ENCODE results near the gene LMCD1.

Gene LMCD1

DNA sequence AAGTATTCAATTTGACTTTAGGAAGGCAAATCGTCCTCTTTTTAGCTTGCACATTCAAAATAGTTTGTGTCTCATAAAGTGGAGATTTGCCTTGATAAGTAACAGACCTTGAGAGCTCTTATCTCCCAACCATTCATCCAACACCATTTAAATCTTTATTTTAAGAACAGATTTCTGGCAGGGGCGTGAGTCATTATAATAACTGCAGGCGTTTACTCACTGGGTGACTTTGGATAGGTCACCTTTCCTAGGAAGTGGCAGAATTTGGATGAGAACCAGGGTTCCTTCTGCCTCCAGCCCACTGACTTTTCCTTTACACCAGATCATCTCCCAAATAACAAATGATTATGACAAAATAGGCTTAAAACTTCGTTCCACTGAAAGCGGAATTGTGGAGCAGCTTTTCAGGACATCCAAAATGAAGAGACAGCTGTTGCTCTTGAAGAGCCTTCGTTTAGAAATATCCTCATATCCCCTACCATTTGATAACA lies 5.0 kb downstream of the LMCD1 start:
- no peak for DNase-seq (ENCODE audit: low read depth)

DNA sequence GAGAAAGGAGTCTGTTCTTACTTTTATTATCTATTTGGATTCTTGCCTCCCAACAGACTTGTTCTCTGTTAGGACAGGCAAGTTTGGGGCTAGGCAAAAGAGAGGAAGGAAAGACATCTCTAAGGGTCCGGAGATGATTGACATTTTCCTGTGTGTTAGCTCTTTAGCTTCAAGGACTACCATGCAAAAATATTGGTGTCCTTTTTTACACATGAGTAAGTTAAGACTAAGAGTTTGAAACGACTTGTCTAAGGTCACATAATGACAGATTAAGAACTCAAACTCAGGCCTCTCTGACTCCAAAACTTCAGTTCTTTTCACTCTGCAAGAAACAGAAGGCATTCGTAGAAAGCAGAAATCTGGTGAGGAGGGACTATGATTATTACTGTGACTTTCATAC lies 5.9 kb downstream of the LMCD1 start:
- no peak for DNase-seq (ENCODE audit: low read depth)

- no peak for DNase-seq (ENCODE audit: low read depth)
These were observed 8.3 kb downstream of the LMCD1 start for GRCh38 chr3:8509961-8510360.

GRCh38 chr3:8512234-8512633 lies 10.6 kb downstream of the LMCD1 start:
- DNase-seq (ENCODE audit: low read depth), result no peak

DNA sequence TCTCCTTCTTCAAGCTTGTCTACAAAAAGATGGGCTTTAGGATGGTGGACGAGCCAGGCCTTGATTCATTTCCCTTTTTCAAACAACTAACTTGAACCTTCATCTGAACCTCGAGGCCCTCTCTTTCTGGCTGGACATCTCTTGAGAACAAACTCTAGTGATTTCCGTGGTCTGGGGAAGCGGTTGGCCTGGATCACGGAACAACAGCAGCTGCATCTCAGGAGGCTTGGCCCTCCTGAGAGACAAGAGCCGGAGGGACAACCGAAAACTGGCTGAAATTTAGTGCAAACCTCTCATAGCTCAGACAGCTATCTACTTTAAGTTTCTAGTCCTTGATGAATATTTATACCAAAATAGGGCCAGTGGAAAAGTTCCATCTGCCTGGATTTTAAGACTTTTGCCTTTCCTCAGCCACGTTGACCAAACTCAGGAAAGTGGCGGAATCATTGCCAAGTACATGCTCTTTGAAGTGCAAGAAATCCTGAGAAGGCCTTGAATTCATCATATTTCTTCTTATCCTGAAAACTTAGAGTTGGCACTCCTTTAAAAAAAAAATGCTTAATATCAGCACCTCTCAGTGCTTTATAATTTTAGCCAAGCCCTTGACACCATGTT lies 14.5 kb downstream of the LMCD1 start:
- no peak for DNase-seq (ENCODE audit: low read depth)

GRCh38 chr3:8516783-8517182 lies 15.2 kb downstream of the LMCD1 start:
- DNase-seq (ENCODE audit: low read depth), result no peak

GRCh38 chr3:8517487-8517886 lies 15.9 kb downstream of the LMCD1 start:
- no peak for DNase-seq (ENCODE audit: low read depth)

GRCh38 chr3:8518138-8518537 lies 16.5 kb downstream of the LMCD1 start:
- no peak for DNase-seq (ENCODE audit: low read depth)

DNA sequence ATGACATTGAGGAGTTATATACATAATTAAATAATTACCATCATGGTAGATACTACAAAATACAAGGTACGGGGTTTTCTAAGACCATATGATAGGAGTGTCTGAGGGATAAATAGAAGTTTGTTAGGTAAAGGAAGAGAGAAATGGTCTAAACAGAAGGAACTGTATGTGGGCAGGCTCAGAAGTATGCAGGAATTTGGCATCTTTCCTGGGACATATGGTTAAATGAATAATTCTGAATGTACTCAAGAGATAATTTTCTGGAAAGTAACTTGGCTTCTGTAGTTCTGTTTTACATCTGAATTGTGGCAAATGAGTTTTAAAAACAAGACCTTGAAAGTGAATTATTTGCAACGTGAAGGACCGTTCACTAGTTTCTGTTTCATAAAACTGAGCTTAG lies 17.5 kb downstream of the LMCD1 start:
- DNase-seq (ENCODE audit: low read depth), result no peak

DNA sequence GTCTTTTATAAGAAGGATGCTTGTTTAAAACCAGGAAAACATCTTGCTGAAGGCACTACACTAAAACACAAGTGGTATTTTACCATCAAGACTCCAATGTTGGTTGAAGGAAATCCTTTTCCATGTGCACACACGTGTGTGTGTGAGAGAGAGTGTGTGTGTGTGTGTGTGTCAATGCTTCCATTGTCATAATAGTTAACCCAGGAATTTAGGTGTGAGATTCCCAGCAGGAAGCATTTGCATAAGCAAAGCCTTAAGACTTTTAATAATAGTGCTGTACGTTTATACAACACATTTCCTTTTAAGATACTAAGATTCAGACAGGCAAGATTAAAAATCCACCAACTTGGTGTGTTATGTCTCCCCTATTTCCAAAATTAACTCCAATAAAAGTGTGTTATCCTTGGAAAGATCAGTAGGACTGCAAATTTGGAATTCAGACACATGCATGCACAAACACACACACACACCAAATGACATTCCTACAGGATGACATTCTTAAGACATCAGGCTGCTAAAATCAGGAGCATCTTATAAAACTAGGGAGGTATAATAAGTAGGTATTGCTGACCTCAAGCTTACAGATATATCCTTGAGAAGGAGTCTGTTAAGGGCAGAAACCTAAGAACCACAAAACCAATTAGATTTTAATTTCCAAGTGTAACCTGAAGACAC lies 18.3 kb downstream of the LMCD1 start:
- no peak for DNase-seq (ENCODE audit: low read depth)

DNA sequence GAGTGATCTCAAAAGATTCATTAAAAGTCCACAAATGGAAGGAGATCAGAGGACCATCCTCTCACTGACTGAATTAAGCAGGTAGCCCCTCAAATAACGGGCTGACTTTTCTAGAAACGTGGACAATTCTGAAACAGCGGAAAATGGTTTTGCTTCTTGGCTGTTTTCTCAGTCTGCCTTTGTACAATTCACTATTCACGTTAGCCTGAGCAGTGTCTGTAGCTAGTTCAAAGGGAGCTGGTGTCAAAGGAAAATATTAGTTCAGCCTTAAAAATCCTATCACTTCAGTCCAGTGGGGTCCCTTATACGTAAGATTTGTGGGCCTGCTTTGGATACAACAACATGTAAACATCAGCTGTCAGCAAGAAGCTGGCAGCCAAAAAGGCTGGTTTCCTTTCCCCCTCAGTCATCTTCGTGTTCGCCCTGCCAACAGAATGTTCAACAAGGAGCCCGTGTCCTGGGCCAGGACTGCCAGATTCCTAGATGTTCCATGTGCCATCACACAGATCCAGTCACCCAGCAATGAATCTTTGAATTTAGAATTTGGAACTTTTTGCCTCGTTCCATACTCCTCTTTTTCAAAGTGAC lies 19.3 kb downstream of the LMCD1 start:
- no peak for DNase-seq (ENCODE audit: low read depth)

DNA sequence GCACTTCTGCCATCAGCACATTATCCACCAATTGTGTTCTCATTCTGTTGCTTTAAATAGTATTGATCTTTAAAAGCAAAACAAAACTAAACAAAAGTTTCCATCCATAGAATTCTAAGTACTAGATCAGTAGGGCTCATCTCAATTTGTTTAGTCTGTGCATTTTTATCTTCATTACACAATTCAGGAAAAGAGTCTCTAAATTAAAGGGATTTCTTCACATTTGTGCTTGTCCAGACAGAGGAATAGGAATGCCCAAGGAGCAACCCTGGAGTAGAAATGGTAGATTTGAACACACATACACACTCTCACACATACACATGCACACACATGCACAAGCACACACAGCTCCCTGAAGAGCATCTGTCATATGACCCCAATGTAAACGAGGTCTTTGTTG lies 21.4 kb downstream of the LMCD1 start:
- DNase-seq (ENCODE audit: low read depth), result no peak

GRCh38 chr3:8524249-8524648 lies 22.6 kb downstream of the LMCD1 start:
- no peak for DNase-seq (ENCODE audit: low read depth)

- DNase-seq (ENCODE audit: low read depth), result no peak
These were observed 23.2 kb downstream of the LMCD1 start for GRCh38 chr3:8524656-8525399.

DNA sequence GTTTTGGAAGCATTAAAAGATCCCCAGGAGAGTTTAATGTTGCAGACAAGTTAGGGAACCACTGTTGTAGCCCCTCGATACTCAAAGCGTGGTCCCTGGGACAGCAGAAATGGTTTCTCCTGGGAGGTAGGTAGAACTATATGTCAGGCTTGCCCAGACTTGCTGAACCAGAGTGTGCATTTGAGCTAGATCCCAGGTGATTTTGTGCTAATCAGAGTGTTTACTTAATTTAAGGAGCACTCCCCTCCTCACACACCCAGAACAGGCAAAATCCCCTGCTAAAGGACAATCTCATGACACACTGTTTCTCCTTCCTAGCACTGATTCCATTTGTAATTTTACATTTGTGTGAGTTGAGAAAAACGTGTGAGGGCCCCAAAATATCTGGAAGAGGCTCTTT lies 24.3 kb downstream of the LMCD1 start:
- no peak for DNase-seq (ENCODE audit: low read depth)

GRCh38 chr3:8529181-8529637 lies 27.6 kb downstream of the LMCD1 start:
- no peak for DNase-seq (ENCODE audit: low read depth)

DNA sequence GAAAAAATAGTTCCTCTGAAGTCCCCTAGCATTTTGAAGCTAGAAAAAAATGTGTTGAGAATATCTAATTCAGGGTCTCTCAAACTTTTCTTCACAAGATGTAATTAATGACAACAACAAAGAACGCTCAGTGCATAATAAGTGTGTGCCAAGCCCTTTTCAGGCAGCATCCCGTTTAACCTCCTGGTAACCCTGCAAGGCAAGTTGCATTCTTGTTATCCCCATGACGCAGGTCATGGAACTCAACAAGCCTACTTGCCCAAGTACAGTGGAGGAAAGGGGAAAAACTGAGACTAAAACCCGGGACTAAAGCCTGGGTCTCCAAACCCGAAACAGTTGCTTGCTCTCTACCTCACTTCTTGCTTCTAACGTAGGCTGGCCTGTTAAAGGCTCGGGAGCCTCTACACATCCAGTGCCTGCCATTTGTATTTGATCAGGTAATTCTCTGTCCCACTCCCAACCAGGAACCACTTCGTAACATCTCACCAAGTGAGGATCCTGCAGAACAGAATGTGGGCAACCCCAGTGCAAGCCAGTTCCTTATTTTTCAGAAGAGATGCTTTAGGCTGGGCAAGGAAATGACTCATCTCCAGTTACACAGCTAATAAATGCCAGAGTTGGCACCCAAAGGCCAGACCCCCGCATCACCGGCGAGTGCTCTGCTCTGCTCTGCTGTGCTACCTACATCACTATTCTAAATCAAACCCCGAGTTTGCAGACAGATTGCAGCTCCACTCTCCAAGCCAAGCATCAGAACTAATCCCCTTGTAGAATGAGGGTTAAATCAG lies 28.3 kb downstream of the LMCD1 start:
- DNase-seq (ENCODE audit: low read depth), result no peak

DNA sequence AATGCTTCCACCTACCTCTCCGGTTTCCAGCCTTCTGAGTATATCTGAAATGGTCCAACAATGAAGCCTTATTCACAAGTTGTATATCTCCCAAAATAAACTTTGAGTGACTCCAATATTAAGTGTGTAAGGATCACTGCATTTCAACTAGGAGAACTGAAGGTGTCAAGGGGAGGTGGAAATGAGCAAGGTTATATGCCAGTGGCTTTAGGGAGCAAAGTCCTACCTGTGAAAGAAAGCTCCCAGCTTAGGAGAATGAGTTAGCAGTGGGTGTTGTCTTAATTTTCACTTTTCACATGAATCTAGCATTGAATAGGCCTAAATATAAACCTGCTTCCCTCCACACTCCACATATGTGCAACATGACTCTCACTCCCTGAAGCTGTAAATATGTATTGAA lies 29.0 kb downstream of the LMCD1 start:
- DNase-seq (ENCODE audit: low read depth), result no peak

DNA sequence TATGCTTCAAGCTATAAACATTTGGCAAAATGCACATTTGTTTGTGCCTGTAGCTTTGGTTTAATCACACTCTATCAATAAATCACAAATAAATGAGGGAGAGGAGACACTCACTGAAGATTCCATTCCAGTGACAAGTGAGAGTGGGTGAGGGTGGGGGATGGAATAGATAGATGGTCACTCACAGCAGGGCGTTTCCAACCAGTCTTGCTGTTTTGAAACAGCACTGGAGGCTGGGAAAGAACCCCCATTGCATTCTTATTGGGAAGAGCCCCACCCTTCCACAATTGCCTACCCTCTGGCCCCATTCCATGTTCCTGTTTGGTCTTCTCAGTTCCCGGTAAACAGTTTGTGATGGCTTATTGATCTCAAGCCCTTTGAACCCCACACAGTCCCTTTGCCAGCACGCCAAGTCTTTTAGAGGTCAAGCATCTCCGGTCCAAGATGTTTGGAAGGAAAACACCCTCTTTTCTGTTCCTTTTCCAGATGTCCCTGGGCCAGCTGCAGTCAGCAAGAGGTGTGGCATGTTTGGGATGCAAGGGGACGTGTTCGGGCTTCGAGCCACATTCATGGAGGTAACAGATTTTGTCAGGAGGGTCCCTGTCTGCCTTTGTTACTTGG lies 30.7 kb downstream of the LMCD1 start:
- no peak for DNase-seq (ENCODE audit: low read depth)

GRCh38 chr3:8536096-8537056 lies 34.8 kb downstream of the LMCD1 start:
- no peak for DNase-seq (ENCODE audit: low read depth)

Data from activated T-cell treated with anti-CD3 and anti-CD28 coated beads for 1 hour (primary cell).